Lung (tissue), 12 donors: ENCODE results near the gene OR10H4. TPM values are rescaled to one million over a fixed set of nuclear protein-coding genes. Genes with fewer than 3 reads are reported as not detected.
"Not testable (repeated sequence)": the region's sequence is repeated elsewhere in the genome, so short reads cannot be mapped to it uniquely, and the experiment has no call there.

Experiments used
- ATAC-seq: fragments of 200-7000 bp; cut with Tn5 transposase; one replicate; pipeline ENCODE4 v1.9.1; 2020; ENCODE audit warnings: moderate number of reproducible peaks; ENCODE audit not compliant: insufficient read depth, low FRiP score
- DNase-seq, 3 donors: peaks; one replicate each; pipeline ENCODE4 v3.0.0-alpha.2; 2013 to 2017
- H3K27ac ChIP-seq, 2 donors: one replicate each; pipeline ENCODE4 v1.5.1; 2013; ENCODE audit warnings: mild to moderate bottlenecking in 2 of 2, moderate library complexity in 2 of 2, control low read depth in 1 of 2, inconsistent platforms in 1 of 2, low read depth in 1 of 2, low read length in 1 of 2
- H3K27me3 ChIP-seq, 3 donors: one replicate each; pipeline ENCODE4 v1.5.1; 2013; ENCODE audit warnings: low read length in 2 of 3; ENCODE audit not compliant: control insufficient read depth in 3 of 3, insufficient read depth in 3 of 3
- H3K36me3 ChIP-seq, 4 donors: one replicate each; pipeline ENCODE4 v1.5.1; 2013; ENCODE audit warnings: low read length in 4 of 4, mild to moderate bottlenecking in 1 of 4, moderate library complexity in 1 of 4; ENCODE audit not compliant: control insufficient read depth in 4 of 4, insufficient read depth in 4 of 4
- H3K4me1 ChIP-seq, 5 donors: one replicate each; pipeline ENCODE4 v1.5.1; 2013; ENCODE audit warnings: low read length in 5 of 5, mild to moderate bottlenecking in 2 of 5, moderate library complexity in 1 of 5; ENCODE audit not compliant: control insufficient read depth in 5 of 5, insufficient read depth in 5 of 5
- H3K4me3 ChIP-seq: one replicate; pipeline ENCODE4 v1.5.1; 2013; ENCODE audit warnings: mild to moderate bottlenecking, control low read depth, moderate library complexity
- H3K9ac ChIP-seq, 2 donors: one replicate each; pipeline ENCODE4 v1.5.1; 2013; ENCODE audit warnings: low read length in 2 of 2, control low read depth in 1 of 2; ENCODE audit not compliant: insufficient read depth in 1 of 2
- H3K9me3 ChIP-seq, 4 donors: one replicate each; pipeline ENCODE4 v1.5.1; 2013; ENCODE audit warnings: low read length in 3 of 4, mild to moderate bottlenecking in 1 of 4, moderate library complexity in 1 of 4; ENCODE audit not compliant: control insufficient read depth in 4 of 4, insufficient read depth in 3 of 4
- CTCF ChIP-seq: IDR thresholded peaks from 2 replicates; pipeline ENCODE4 v1.5.1; 2012; ENCODE audit warnings: mild to moderate bottlenecking; ENCODE audit errors: control extremely low read depth, extremely low read depth
- WGBS, 2 donors: extraction: QIAGEN DNeasy Blood & Tissue Kit; methylation state at CpG; one replicate each; pipeline ENCODE4 v1.1.7; 2013; 5-methylcytosine and 5-hydroxymethylcytosine counted together
- polyA plus RNA-seq, 2 donors: library from polyadenylated mRNA; stranded (reverse); fragments of 200-250 nt; gene quantifications; one replicate each; pipeline ENCODE4 v1.2.1, GENCODE V29; 2013
- total RNA-seq, 2 donors: library from RNA; depleted of rRNA in 1 of 2; stranded (reverse); fragments of >200 nt in 1 of 2; gene quantifications; one replicate each; pipeline ENCODE4 v1.2.1, GENCODE V29; 2014 to 2021
- donor health status: control.
- donor health status: control.
- donor health status: Bipolar disorder and iron deficiency.
- donor health status: healthy.
- donor health status: DM: yes; HTN: yes; CAD: no.

OR10H4 gene
- total and polyA plus RNA-seq, 4 donors, result not detected

- Histone ChIP-seq H3K36me3 (no peaks in the 10 kb centered on the region), H3K9ac (no peak overlapping the region), H3K27me3 (peaks cover 0 to 15% (median 7%) of the 10 kb centered on the region in 3 donors), H3K27ac (no peak overlapping the region), H3K4me1 (no peaks in the 10 kb centered on the region), H3K4me3 (no peak overlapping the region), H3K9me3 (peaks cover 0 to 2% (median 0%) of the 10 kb centered on the region in 4 donors)
- no peak for TF ChIP-seq CTCF
- DNase-seq, result no peak
- ATAC-seq, result no peak
- 83 to 93% methylated on average over 11 of the region's 11 CpGs for WGBS, 2 donors
These were observed 46.6 kb upstream of the OR10H4 start for GRCh38 chr19:15902254-15902653.

GRCh38 chr19:15902898-15903297 is 45.9 kb upstream of the OR10H4 start:
- not testable (repeated sequence) for H3K36me3 ChIP-seq, H3K4me3 ChIP-seq, H3K9ac ChIP-seq, H3K27ac ChIP-seq, DNase-seq, ATAC-seq, H3K9me3 ChIP-seq, H3K4me1 ChIP-seq
- WGBS, 2 donors, result 83 to 87% methylated on average over 29 of the region's 29 CpGs
- H3K27me3 ChIP-seq, result peaks cover 0 to 15% (median 7%) of the 10 kb centered on the region in 3 donors

- Histone ChIP-seq H3K27ac (no peak overlapping the region), H3K36me3 (no peaks in the 10 kb centered on the region), H3K27me3 (peaks cover 0 to 22% (median 0%) of the 10 kb centered on the region in 3 donors), H3K9me3 (peaks cover 0 to 2% (median 0%) of the 10 kb centered on the region in 4 donors), H3K4me3 (no peak overlapping the region), H3K9ac (no peak overlapping the region), H3K4me1 (no peaks in the 10 kb centered on the region)
- TF ChIP-seq CTCF, result no peak
- ATAC-seq (no peak), DNase-seq (no peak)
These were observed 43.8 kb upstream of the OR10H4 start for GRCh38 chr19:15905026-15905425.

- 2% methylated on average over 37 to 44 of the region's 44 CpGs for WGBS, 2 donors
- Histone ChIP-seq H3K4me3 (no peak overlapping the region), H3K27ac (no peak overlapping the region), H3K4me1 (no peaks in the 10 kb centered on the region), H3K36me3 (no peaks in the 10 kb centered on the region), H3K9ac (no peak overlapping the region), H3K27me3 (peaks cover 0 to 35% (median 24%) of the 10 kb centered on the region in 3 donors), H3K9me3 (peaks cover 0 to 5% (median 4%) of the 10 kb centered on the region in 4 donors)
- no peak for TF ChIP-seq CTCF
- ATAC-seq, result no peak
- DNase-seq, result no peak
These were observed 37.1 kb upstream of the OR10H4 start for GRCh38 chr19:15911599-15912235.
